WI38 (cell line): Measurements from ENCODE around the gene RAB11FIP4.

ENCODE experiments used
- H3K4me3 ChIP-seq: 2 replicates; pipeline ENCODE4 v1.5.1; 2011; ENCODE audit warnings: low read depth, mild to moderate bottlenecking, control low read depth, low read length
- CTCF ChIP-seq: IDR thresholded peaks from 2 replicates; pipeline ENCODE4 v1.5.1; 2012; ENCODE audit warnings: low read depth, mild to moderate bottlenecking, control low read depth, low read length

The RAB11FIP4 gene

GRCh38 chr17:31476525-31477416 is 85.3 kb downstream of the RAB11FIP4 start:
- no peak for TF ChIP-seq CTCF
- no peak overlapping the region for H3K4me3 ChIP-seq

DNA sequence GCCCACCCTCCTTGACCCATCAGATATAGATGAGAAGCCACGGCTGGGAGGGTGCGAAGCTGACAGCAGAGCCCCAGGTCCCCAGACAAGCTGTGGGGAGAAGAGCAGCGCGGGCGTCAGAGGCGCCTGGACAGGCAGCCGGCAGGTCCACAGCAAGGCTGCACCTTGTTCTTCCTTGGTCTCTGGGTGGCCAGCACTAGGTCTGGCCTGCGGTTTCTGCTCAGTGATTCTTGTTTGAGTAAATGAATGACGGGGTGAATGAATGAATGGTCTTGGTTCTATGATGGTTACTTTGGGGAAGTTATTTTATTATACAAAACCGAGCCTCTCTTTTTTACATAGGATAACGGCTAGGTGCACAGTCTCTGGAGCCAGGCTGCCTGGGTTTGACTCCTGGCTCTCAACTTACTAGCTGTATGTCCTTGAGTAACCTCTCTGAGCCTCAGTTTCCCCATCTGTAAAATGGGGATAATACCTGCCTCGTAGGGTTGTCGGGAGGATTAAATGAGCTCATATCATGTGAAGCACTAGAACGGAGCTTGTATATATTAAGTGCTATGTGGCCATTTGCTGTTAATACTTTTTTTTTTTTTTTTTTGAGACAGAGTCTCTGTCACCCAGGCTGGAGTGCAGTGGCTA is 86.1 kb downstream of the RAB11FIP4 start:
- TF ChIP-seq CTCF, result no peak
- H3K4me3 ChIP-seq, result no peak overlapping the region

GRCh38 chr17:31479062-31479408 is 87.6 kb downstream of the RAB11FIP4 start:
- no peak overlapping the region for H3K4me3 ChIP-seq
- no peak for TF ChIP-seq CTCF

GRCh38 chr17:31479524-31479923 is 88.0 kb downstream of the RAB11FIP4 start:
- H3K4me3 ChIP-seq, result no peak overlapping the region
- no peak for TF ChIP-seq CTCF

DNA sequence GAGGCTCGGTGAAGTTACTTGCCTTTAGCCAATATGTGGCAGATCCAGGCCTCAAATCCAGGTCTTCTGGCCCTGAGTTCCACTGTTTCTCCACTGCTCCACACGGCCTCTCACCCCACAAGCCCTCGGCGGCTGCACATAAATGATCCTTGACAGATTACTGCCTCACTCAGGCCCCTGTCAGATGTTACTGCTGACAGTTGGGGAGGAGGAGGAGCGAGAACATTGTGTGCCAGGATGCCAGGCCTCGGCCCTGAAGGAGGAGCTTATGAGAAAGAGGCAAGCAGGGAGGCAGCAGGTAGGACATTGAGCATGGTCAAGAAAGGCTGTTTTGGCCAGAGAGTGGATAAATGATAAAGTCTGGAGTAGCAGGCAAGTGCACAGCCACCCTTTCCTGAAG is 88.6 kb downstream of the RAB11FIP4 start:
- H3K4me3 ChIP-seq, result no peak overlapping the region
- TF ChIP-seq CTCF, result no peak

- no peak for TF ChIP-seq CTCF
- H3K4me3 ChIP-seq, result no peak overlapping the region
Measured at GRCh38 chr17:31480904-31481782, 89.7 kb downstream of the RAB11FIP4 start.
